Lower leg skin (tissue), 3 donors: ENCODE data around the gene PRAMEF14.
"Not testable (repeated sequence)": the region's sequence is repeated elsewhere in the genome, so short reads cannot be mapped to it uniquely, and the experiment has no call there.

Source experiments
- CTCF ChIP-seq, 3 donors: fragments of 450-650 bp; IDR thresholded peaks; one replicate each; pipeline ENCODE4 v1.5.1; 2016; ENCODE audit warnings: antibody characterized with exemption in 3 of 3, mild to moderate bottlenecking in 3 of 3, moderate library complexity in 2 of 3
- POLR2A ChIP-seq, 2 donors: fragments of 450-650 bp; IDR thresholded peaks; one replicate each; pipeline ENCODE4 v1.6.1; 2016 to 2017; ENCODE audit warnings: antibody characterized with exemption in 2 of 2, mild to moderate bottlenecking in 1 of 2, moderate library complexity in 1 of 2

- not testable (repeated sequence) for TF ChIP-seq CTCF, POLR2A (IDR thresholded peaks at IDR 0.05)
Observed at GRCh38 chr1:13356774-13357173, 9.8 kb upstream of the PRAMEF14 start.
